Gastrocnemius medialis (tissue), 4 donors: Measurements from ENCODE around the gene HEXD. TPM values are rescaled to one million over a fixed set of nuclear protein-coding genes. Genes with fewer than 3 reads are reported as not detected.
A peak's percentile ranks its signal among the peaks of the same experiment; 100 is the strongest.

ENCODE experiments used
- ATAC-seq, 2 donors: fragments of 150-250 bp; one replicate each; pipeline ENCODE4 v1.9.1; 2016
- DNase-seq, 2 donors: peaks; one replicate each; pipeline ENCODE4 v3.0.0-alpha.2; 2019
- H3K27ac ChIP-seq, 4 donors: fragments of 200-600 bp; sonication (generic); 1 replicate in 1 of 4; 2 replicates in 3 of 4; pipeline ENCODE4 v1.5.1; 2016 to 2018; ENCODE audit warnings: mild to moderate bottlenecking in 2 of 4, moderate library complexity in 1 of 4
- H3K27me3 ChIP-seq, 3 donors: fragments of 200-600 bp; sonication (generic) in 2 of 3; 1 replicate in 1 of 3; 2 replicates in 2 of 3; pipeline versions ENCODE4 v1.5.1 to v1.6.0; 2016 to 2019; ENCODE audit warnings: mild to moderate bottlenecking in 1 of 3, moderate library complexity in 1 of 3
- H3K36me3 ChIP-seq, 2 donors: fragments of 200-600 bp; sonication (generic) in 1 of 2; one replicate each; pipeline ENCODE4 v1.5.1; 2017 to 2018
- H3K4me1 ChIP-seq, 2 donors: fragments of 200-600 bp; sonication (generic) in 1 of 2; one replicate each; pipeline ENCODE4 v1.5.1; 2016 to 2017; ENCODE audit warnings: mild to moderate bottlenecking in 2 of 2
- H3K4me3 ChIP-seq, 4 donors: fragments of 200-600 bp; sonication (generic) in 3 of 4; 1 replicate in 1 of 4; 2 replicates in 3 of 4; pipeline ENCODE4 v1.5.1; 2016 to 2019; ENCODE audit warnings: mild to moderate bottlenecking in 2 of 4
- H3K9me3 ChIP-seq, 3 donors: fragments of 200-600 bp; sonication (generic) in 2 of 3; 1 replicate in 1 of 3; 2 replicates in 2 of 3; pipeline ENCODE4 v1.5.1; 2016 to 2019
- POLR2A ChIP-seq, 2 donors: fragments of 450-650 bp; IDR thresholded peaks; one replicate each; pipeline ENCODE4 v1.6.1; 2017; ENCODE audit warnings: antibody characterized with exemption in 2 of 2, mild to moderate bottlenecking in 2 of 2, moderate library complexity in 2 of 2
- in situ Hi-C, 4 donors: fragments of 200-750 bp; cut with MboI; loops; one replicate each; pipeline versions ENCODE4 v1.15.0 to v1.8.0; 2017; ENCODE audit warnings: low sequenced_read_pairs in 4 of 4
- intact Hi-C: fragments of 100-400 bp; cut with DNase I; formaldehyde crosslinking; loops from one replicate; pipeline ENCODE4 v1.15.1; 2023; ENCODE audit warnings: low total_unique reads
- total RNA-seq, 4 donors: library from RNA; depleted of rRNA; stranded (reverse); fragments of >200 nt; gene quantifications; one replicate each; pipeline versions ENCODE4 v1.1.0 to v1.2.3, GENCODE V29; 2016
- TF ChIP-seq, protein P1 (sequence below), 5 experiments: fragments of 450-650 bp in 3 of 5; fragments of 200-600 bp in 2 of 5; sonication (generic) in 2 of 5; IDR thresholded peaks in 4 of 5; conservative IDR thresholded peaks in 1 of 5; 1 replicate in 4 of 5; 2 replicates in 1 of 5; pipeline ENCODE4 v1.5.1; 2016 to 2019; ENCODE audit warnings: antibody characterized with exemption in 5 of 5, mild to moderate bottlenecking in 3 of 5, moderate library complexity in 3 of 5

The HEXD gene
- total RNA-seq, 4 donors from 2014 or later, result 15.5 to 35.1 (median 22.5) TPM

DNA sequence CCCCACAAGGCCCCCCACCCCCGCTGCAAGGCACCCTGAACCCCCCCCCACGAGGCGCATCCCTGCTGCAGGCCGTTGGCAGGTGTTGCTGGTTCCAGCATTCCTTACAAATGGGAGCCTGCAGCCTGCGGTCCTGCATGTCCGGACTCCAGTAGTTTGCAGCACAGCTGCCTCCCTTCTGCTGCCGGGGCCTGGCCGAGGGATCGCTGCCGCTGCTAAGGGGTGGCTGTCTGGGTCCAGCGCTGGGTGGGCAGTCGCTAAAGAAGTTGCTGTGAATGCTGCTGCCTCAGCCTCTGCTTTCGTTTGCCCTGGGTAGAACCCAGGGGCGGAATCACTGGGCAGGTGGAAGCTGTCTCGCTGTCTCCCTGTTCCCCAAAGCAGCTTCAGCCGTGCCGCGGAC is 34.7 kb upstream of the HEXD start:
- Histone ChIP-seq H3K4me1 (peaks cover 21 to 29% of the 10 kb centered on the region in 2 donors), H3K9me3 (no peaks in the 10 kb centered on the region), H3K36me3 (no peaks in the 10 kb centered on the region), H3K27me3 (peaks cover 50 to 57% (median 56%) of the 10 kb centered on the region in 3 donors), H3K4me3 (no peak overlapping the region), H3K27ac (no peak overlapping the region)
- intact Hi-C loops, result no loop called here
- in situ Hi-C loops, result no loop called here
- no peak for TF ChIP-seq POLR2A (IDR thresholded peaks at IDR 0.05)
- TF ChIP-seq, protein P1, sequence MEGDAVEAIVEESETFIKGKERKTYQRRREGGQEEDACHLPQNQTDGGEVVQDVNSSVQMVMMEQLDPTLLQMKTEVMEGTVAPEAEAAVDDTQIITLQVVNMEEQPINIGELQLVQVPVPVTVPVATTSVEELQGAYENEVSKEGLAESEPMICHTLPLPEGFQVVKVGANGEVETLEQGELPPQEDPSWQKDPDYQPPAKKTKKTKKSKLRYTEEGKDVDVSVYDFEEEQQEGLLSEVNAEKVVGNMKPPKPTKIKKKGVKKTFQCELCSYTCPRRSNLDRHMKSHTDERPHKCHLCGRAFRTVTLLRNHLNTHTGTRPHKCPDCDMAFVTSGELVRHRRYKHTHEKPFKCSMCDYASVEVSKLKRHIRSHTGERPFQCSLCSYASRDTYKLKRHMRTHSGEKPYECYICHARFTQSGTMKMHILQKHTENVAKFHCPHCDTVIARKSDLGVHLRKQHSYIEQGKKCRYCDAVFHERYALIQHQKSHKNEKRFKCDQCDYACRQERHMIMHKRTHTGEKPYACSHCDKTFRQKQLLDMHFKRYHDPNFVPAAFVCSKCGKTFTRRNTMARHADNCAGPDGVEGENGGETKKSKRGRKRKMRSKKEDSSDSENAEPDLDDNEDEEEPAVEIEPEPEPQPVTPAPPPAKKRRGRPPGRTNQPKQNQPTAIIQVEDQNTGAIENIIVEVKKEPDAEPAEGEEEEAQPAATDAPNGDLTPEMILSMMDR (IDR thresholded peaks at IDR 0.05 in 4 of 5, conservative IDR thresholded peaks at IDR 0.05 in 1 of 5), result no peak
- DNase-seq, result no peak
- no peak for ATAC-seq

DNA sequence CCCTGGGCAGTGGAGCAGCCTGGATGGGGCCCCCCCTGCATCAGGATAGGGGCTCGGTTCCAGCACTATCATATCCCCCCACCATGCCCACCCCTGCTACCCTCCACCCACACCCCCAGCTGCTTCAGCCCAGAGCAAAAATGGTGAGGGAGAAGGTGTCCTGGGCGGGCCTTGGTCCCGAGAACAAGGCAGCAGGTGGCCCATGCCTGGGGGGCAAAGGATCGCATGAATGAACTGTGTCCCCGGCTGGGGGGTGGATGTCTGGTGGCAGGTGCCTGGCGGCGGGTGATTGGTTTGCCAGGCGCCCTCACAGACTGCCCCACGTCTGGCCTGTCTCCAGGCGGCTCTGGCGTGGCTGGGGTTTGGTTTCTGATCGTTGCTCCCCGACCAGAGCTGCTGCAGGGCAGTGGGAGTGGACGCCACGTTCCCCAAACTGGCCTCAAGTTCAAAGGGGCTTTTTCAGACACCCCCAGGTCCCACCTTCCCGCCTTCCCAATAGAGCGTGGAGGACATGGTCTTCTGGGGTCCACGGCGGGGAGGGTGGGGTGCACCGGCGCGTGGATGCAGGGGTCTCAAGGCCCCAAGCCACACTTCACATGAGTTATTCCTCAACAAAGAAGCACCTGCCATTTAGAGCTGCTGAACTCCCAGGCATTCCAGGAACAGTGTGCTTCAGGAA is 34.0 kb upstream of the HEXD start:
- DNase-seq, result no peak
- H3K27ac ChIP-seq, result no peak overlapping the region
- no peaks in the 10 kb centered on the region for H3K9me3 ChIP-seq
- H3K36me3 ChIP-seq, result no peaks in the 10 kb centered on the region
- in situ Hi-C loops, result no loop called here
- peaks cover 44 to 51% (median 50%) of the 10 kb centered on the region in 3 donors for H3K27me3 ChIP-seq
- H3K4me3 ChIP-seq, result no peak overlapping the region
- intact Hi-C loops, result no loop called here
- TF ChIP-seq, protein P1 (IDR thresholded peaks at IDR 0.05 in 4 of 5, conservative IDR thresholded peaks at IDR 0.05 in 1 of 5), result no peak
- no peak for TF ChIP-seq POLR2A (IDR thresholded peaks at IDR 0.05)
- peaks cover 21 to 29% of the 10 kb centered on the region in 2 donors for H3K4me1 ChIP-seq
- no peak for ATAC-seq

DNA sequence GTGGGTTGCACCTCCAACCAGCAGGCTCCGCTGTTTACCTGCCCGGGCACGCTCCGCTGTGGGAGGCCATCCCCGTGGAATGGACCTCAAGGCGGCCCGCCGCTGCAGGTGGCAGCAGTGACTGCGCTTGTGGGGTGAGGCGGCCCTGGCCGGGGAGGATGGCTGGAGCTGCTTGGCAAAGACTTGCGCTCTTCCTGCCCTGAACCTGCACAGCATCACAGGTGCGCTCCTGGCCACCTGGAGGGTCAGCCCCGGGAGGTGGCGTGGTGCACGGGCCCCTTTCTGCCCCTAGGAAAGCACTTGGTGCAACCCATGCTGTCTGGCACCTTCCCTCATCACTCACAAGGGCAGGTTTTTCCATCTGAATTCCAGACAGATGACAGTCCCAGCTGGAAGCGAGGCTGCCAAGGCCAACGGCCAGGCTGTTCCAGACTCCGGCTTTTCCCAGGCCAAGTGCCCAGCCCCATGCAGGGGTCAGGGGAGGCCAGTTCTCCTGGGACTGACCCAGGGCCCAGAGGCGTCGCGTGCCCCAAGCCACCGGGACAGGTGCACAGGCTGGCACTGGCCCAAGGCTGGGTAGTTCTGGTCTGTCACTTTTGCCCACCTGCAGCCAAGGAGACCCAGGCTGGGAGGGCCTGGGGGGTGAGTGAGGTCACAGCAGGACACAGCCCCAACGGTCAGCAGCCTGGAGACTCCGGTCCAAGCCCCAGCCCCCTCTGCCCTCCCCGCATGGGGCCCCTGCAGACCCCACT is 33.2 kb upstream of the HEXD start:
- Histone ChIP-seq H3K36me3 (no peaks in the 10 kb centered on the region), H3K4me3 (no peak overlapping the region), H3K4me1 (peaks cover 21 to 29% of the 10 kb centered on the region in 2 donors), H3K9me3 (no peaks in the 10 kb centered on the region), H3K27ac (peak overlapping the region; percentile 32 to 48 (median 45)), H3K27me3 (peaks cover 37 to 45% (median 44%) of the 10 kb centered on the region in 3 donors)
- DNase-seq (peak; percentile 69 to 88), ATAC-seq (peak; percentile 83 to 89)
- intact Hi-C loops (no loop called here), in situ Hi-C loops (no loop called here)
- TF ChIP-seq, protein P1 (IDR thresholded peaks at IDR 0.05 in 4 of 5, conservative IDR thresholded peaks at IDR 0.05 in 1 of 5), result no peak
- no peak for TF ChIP-seq POLR2A (IDR thresholded peaks at IDR 0.05)

DNA sequence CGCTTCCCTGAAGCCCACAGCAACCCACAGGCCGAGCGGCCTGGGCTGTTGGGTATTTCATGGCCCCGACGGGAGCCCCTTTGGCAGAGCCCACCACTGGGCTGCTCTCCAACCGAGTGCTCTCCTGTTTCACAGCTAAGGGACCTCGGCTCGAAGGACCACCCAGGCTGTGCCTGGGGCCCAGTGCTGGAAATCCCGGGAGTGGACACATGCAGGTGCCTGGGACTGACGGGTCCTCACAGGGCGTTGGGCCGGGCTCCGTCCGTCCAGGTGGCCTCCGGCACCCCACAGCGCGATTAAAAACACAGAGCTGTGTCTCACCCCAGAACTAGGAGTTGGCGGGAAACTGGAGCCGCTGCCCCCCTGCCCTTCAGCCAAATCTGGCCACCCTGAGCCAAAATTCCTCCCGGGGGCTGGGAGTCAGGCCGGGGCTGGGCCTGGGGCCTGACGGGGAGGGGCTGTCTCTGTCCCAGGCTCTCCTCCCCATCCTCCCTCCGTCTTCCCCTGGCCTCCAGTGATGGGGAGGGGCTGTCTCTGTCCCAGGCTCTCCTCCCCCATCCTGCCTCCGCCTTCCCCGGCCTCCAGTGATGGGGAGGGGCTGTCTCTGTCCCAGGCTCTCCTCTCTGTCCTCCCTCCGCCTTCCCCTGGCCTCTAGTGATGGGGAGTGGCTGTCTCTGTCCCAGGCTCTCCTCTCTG is 32.4 kb upstream of the HEXD start:
- no peak for ATAC-seq
- Histone ChIP-seq H3K4me1 (peaks cover 20 to 29% of the 10 kb centered on the region in 2 donors), H3K27ac (peak overlapping the region; percentile 32 to 48 (median 45)), H3K36me3 (no peaks in the 10 kb centered on the region), H3K4me3 (no peak overlapping the region), H3K27me3 (peaks cover 32 to 40% (median 35%) of the 10 kb centered on the region in 3 donors), H3K9me3 (no peaks in the 10 kb centered on the region)
- in situ Hi-C loops (no loop called here), intact Hi-C loops (no loop called here)
- DNase-seq, result no peak
- TF ChIP-seq, protein P1 (IDR thresholded peaks at IDR 0.05 in 4 of 5, conservative IDR thresholded peaks at IDR 0.05 in 1 of 5), result no peak
